Stimulated activated CD4-positive, alpha-beta T cell treated with anti-CD3 and anti-CD28 coated beads, Interleukin-1b, Interleukin-23, amount 100 ng/mL, for 1 hour (primary cell): ENCODE results near the gene FBXO3.
A peak's percentile ranks its signal among the peaks of the same experiment; 100 is the strongest.

Source experiments
- DNase-seq, 2 donors: peaks; one replicate each; pipeline ENCODE4 v3.0.0-alpha.2; 2020; ENCODE audit warnings: low read depth in 2 of 2

The FBXO3 gene

DNA sequence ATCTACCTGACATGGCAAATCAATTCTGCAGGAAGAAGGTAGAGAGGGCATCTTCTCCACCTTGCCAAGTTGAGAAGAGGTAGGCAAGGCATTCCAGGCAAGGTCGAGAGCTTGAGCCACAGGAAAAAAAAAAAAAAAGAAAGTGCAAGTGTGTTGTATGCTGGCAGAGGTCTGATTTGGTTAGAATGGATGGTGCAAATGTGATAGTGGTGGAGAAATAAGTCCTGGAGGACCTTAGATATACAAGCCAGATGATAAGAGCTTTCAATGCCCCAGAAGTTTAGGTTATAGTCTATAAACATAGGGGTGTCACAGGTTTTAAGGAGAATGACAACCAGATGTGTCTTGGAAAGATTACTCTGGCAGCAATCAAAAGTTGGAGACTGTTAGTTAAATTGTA, 1.4 kb downstream of the FBXO3 start:
- DNase-seq: no peak

GRCh38 chr11:33772300-33772699, 2.0 kb downstream of the FBXO3 start:
- no peak for DNase-seq

GRCh38 chr11:33770236-33770635, 4.1 kb downstream of the FBXO3 start:
- no peak for DNase-seq

DNA sequence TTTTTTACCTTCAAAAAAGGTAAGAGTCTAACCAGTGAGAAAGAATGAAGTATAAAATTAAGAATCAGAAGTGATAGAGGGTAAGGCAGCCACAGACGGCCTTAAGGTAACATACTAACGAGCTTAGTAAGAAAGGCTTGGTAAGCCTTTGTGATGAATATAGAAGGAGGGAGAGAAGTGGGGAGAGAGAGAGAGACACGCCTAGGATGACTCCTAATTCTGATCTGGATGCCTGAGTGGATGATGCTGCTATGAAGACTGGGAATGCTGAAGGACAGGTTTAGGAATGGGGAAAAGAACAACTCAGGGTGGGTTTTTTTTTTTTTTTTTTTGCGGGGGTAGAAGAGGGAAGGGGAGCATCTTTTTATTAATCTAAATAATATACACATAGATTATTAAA, 4.8 kb downstream of the FBXO3 start:
- DNase-seq: no peak

DNA sequence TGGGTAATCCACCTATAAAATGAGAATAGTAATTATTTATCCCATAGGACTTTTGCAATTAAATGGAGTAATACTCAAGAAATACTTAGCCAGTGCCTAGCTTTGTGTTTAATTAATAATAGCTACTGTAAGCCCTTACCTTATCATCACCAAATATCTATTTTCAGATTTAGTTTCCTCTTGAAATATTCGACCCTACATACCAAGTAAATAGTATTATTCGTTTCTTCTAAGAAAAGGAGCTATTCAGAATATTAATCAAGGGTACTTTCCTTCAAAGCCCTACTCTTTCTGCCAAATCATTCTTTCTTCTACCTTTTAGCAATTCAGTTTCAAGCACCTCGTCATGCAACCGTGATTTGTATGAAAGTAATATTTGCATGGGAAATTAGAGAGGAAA, 6.7 kb downstream of the FBXO3 start:
- DNase-seq: no peak

DNA sequence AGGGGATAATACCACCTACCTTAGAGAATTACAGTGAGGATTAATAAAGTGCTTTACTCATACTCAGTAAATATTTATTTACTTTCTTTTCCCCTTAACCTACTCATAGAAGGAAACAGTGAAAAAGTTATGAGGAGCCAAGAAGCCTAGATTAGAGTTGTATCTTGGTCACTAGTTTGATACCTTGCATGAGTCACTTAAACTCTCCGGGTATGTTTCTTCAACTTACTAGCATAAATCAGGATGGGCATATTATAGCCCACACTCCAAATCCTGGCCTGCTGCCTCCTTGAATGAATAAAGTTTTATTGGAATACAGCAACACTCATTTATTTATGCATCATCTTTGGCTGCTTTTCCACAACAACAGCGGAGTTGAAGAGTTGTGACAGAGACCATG, 8.2 kb downstream of the FBXO3 start:
- no peak for DNase-seq

DNA sequence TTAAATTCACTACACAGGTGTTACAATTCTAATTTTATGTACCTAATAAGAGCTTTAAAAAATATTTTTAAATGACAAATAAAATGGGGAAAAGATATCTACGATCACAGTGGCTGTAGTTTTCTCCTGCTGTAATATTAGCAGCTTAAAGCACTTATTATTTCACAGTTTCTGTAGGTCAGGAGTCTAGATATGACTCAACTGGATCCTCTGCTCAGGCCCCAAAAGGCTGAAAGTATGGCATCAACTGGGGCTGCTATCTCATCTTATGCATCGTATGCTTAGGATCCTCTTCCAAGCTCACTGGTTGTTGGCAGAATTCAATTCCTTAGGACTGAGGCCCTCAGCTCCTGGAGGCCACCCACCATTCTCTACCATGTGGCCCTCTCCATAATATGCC, 12.8 kb downstream of the FBXO3 start:
- no peak for DNase-seq

GRCh38 chr11:33753304-33753967, 20.9 kb downstream of the FBXO3 start:
- DNase-seq: no peak

DNA sequence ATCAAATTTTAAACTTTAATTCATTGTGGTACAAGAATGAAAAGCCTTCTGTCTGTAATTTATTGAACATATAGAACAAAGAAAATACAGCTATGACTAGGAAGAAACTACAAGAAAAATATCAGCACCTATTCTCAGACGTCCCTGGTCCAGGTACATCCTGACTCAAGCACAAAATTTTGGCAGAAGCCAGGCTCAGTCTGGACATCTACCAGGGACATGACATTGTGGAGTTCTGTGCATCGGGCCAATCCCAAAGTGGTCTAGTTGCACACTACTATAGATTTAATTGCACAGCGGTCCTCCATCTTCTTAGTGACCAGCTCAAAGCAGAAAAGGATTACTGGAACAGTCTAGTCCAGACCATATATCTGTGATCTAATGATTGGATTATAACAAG, 22.4 kb downstream of the FBXO3 start:
- DNase-seq: no peak

GRCh38 chr11:33747979-33748378, 26.3 kb downstream of the FBXO3 start:
- DNase-seq: no peak

GRCh38 chr11:33743291-33743690, 31.0 kb downstream of the FBXO3 start:
- DNase-seq: no peak

GRCh38 chr11:33742249-33742851, 32.0 kb downstream of the FBXO3 start:
- DNase-seq: no peak

GRCh38 chr11:33741806-33742205, 32.5 kb downstream of the FBXO3 start:
- DNase-seq: no peak

GRCh38 chr11:33737362-33737821, 36.9 kb downstream of the FBXO3 start:
- no peak for DNase-seq

DNA sequence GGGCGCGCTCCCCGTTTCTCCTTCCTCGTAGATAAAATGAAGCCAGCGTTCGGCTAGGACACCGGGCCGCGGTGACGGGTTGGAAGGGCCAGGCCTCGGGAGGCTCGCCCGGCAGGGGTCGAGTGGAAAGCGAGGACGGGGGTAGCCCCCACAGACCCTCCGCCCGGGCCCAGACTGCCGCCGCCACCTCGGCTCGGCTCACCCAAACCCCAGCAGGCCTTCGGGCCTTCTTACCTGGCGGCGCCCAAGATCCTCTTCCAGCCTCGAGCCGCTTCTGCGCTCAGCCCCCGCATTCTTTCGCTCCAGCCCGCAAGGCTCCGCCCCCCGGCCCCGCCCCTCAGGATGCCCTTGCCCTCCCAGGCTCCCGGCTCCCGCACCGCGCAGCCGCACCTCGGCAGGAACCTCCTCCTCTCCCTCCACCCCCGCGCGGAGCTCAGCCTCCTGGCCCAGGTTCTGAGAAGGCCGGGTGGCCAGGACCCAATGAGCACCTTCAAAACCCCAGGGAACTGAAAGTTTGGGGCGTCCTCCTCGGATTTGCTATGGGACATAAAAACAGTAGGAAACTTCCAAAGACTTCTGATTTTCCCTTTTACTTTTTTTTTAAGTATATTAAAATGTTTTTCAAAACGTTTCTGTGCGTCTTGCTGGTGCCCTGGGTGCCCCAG, 38.0 kb downstream of the FBXO3 start, which contains the start of gene CD59:
CD59 (minus strand) TSS at position 276 of the 665 bp plus-strand sequence. CDS start 13,978 bp downstream, outside the sequence.
- DNase-seq: peak; percentile 76 to 91

- no peak for DNase-seq
These were observed 38.8 kb downstream of the FBXO3 start for GRCh38 chr11:33735271-33736147.

- no peak for DNase-seq
These were observed 39.7 kb downstream of the FBXO3 start for GRCh38 chr11:33734441-33735270.

DNA sequence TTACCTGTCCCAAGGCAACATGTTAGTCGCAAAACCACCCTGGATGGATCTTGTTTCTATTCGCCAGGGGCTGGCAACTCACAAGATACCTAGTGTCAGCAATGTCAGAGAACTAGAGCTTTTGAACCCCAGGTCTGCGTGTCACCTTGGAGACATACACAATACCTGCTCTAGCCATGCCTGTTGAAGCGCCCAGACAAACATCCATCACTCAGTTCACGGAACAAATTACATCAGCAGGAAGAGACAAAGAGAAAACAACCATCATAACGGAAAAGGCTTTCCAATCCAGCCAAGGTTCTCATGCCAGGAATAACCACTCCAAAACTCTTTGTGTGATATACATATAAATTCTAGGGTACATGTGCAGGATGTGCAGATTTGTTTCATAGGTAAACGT, 40.3 kb downstream of the FBXO3 start:
- DNase-seq: no peak

DNA sequence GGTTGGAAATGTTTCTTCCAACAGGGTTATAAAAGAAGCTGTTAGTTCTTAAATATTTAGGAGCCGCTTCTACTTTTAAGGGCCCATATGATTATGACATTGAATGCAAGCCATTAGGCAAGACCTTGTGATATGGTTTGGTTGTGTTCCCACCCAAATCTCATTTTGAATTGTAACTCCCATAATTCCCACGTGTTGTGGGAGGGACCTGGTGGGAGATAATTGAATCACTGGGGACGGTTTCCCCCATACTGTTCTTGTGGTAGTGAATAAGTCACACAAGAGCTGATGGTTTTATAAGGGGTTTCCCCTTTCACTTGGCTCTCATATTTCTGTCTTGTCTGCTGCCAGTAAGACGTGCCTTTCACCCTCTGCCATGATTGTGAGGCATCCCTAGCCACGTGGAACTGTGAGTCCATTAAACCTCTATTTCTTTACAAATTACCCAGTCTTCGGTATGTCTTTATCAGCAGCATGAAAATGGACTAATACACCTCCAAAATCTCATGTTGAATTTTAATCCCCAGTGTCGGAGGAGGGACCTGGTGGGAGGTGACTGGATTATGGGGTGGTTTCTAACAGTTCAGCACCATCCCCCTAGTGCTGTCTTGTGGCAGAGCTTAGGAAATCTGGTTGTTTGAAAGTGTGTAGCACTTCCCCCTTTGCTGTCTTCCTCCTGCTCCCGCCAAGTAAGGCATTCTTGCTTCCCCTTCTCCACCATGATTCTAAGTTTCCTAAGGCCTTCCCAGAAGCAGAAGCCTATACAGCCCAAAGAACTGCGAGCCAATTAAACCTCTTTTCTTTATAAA, 42.4 kb downstream of the FBXO3 start:
- DNase-seq: no peak

DNA sequence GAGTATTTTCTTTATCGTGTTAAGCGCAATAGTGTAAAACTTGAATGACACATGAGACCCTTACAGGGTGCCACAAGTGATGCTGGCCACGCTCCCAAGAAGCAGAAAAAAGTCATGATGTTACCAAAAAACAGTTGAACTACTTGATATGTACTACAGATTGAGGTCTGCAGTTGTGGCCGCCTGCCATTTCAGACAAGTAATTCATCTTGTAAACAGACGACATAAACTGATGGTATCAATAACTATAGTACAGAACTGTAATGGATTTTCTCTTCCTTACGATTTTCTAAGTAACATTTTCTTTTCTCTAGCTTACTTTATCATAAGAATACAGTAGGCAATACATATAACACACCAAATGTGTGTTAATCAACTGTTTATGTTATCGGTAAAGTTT, 43.6 kb downstream of the FBXO3 start:
- no peak for DNase-seq
